IMR-90 (cell line): Measurements from ENCODE around the gene KLF11. TPM values are rescaled to one million over a fixed set of nuclear protein-coding genes. Genes with fewer than 3 reads are reported as not detected.

Experiments
- ATAC-seq: fragments of 200-7000 bp; cut with Tn5 transposase; 2 replicates; pipeline ENCODE4 v1.9.1; 2020; ENCODE audit warnings: low read depth, mild to moderate bottlenecking, moderate library complexity
- BruUV-seq: library from RNA; stranded (reverse); fragments of 400-500 nt; replicated peaks from 2 replicates; lab custom pipeline; 2021; lab: Mats Ljungman, UMichigan
- CTCF ChIA-PET: fragments of 300-600 bp; formaldehyde crosslinking; extraction: SDS; loops from one replicate; lab custom pipeline; 2021; ENCODE audit warnings: antibody characterized with exemption; lab: Yijun Ruan, JAX
- POLR2A ChIA-PET: fragments of 300-600 bp; sonication (Branson Sonifier 250); formaldehyde crosslinking; loops from one replicate; lab custom pipeline; 2022; ENCODE audit warnings: antibody characterized with exemption; ENCODE audit not compliant: unreplicated experiment; lab: Charles Lee
- DNase-seq: peaks from one replicate; pipeline ENCODE4 v3.0.0; 2013
- H2AFZ ChIP-seq: replicated peaks from 2 replicates; pipeline ENCODE3; 2013; ENCODE audit warnings: low read length, mild to moderate bottlenecking; ENCODE audit not compliant: poor library complexity
- H2AK5ac ChIP-seq: 2 replicates; pipeline ENCODE4 v1.6.1; 2013; ENCODE audit warnings: low read depth, low read length, inconsistent platforms
- H2AK9ac ChIP-seq: replicated peaks from 2 replicates; pipeline ENCODE3; 2013; ENCODE audit warnings: mild to moderate bottlenecking, low read depth, low read length, moderate library complexity; ENCODE audit not compliant: poor library complexity
- H2BK120ac ChIP-seq: 2 replicates; pipeline ENCODE4 v1.6.1; 2013; ENCODE audit warnings: low read depth, low read length, inconsistent platforms
- H2BK15ac ChIP-seq: 3 replicates; pipeline ENCODE4 v1.6.1; 2013; ENCODE audit warnings: low read depth, low read length, inconsistent platforms
- H2BK20ac ChIP-seq: 2 replicates; pipeline ENCODE4 v1.6.1; 2013; ENCODE audit warnings: low read depth, mild to moderate bottlenecking, inconsistent platforms, low read length, moderate library complexity
- H2BK5ac ChIP-seq: 2 replicates; pipeline ENCODE4 v1.6.1; 2013; ENCODE audit warnings: mild to moderate bottlenecking, low read depth, low read length, inconsistent platforms; ENCODE audit not compliant: poor library complexity, severe bottlenecking
- H3K14ac ChIP-seq: replicated peaks from 2 replicates; pipeline ENCODE4 v1.6.1; 2013; ENCODE audit warnings: low read depth, low read length, inconsistent platforms
- H3K18ac ChIP-seq: 2 replicates; pipeline ENCODE4 v1.6.1; 2013; ENCODE audit warnings: low read depth, low read length, control low read depth
- H3K23ac ChIP-seq: 2 replicates; pipeline ENCODE4 v1.6.1; 2013; ENCODE audit warnings: low read depth, low read length, inconsistent platforms
- H3K27ac ChIP-seq: 2 replicates; pipeline ENCODE4 v1.5.1; 2013; ENCODE audit warnings: mild to moderate bottlenecking, control low read depth, low read length; ENCODE audit not compliant: insufficient read depth
- H3K27me3 ChIP-seq: 2 replicates; pipeline ENCODE4 v1.6.1; 2013; ENCODE audit warnings: low read length; ENCODE audit not compliant: control insufficient read depth, insufficient read depth
- H3K36me3 ChIP-seq: 2 replicates; pipeline ENCODE4 v1.6.1; 2013; ENCODE audit warnings: low read length, mixed read lengths; ENCODE audit not compliant: control insufficient read depth, insufficient read depth
- H3K4ac ChIP-seq: 2 replicates; pipeline ENCODE4 v1.6.1; 2013; ENCODE audit warnings: low read depth, low read length, inconsistent platforms
- H3K4me1 ChIP-seq: 2 replicates; pipeline ENCODE4 v1.6.1; 2013; ENCODE audit warnings: low read length, mixed read lengths; ENCODE audit not compliant: control insufficient read depth, insufficient read depth
- H3K4me2 ChIP-seq: 2 replicates; pipeline ENCODE4 v1.6.1; 2013; ENCODE audit warnings: low read depth, mild to moderate bottlenecking, control low read depth, low read length, moderate library complexity
- H3K4me3 ChIP-seq: 2 replicates; pipeline ENCODE4 v1.5.1; 2013; ENCODE audit warnings: low read depth, mild to moderate bottlenecking, control low read depth, low read length, moderate library complexity; ENCODE audit not compliant: insufficient read depth
- H3K56ac ChIP-seq: 2 replicates; pipeline ENCODE4 v1.6.1; 2013; ENCODE audit warnings: low read length, inconsistent platforms; ENCODE audit not compliant: insufficient read depth; ENCODE audit errors: extremely low read depth
- H3K79me1 ChIP-seq, 2 experiments: 2 replicates each; pipeline ENCODE4 v1.6.1; 2013; ENCODE audit warnings: low read length in 2 of 2, inconsistent platforms in 1 of 2, low read depth in 1 of 2
- H3K9ac ChIP-seq: 2 replicates; pipeline ENCODE4 v1.6.1; 2013; ENCODE audit warnings: low read depth, low read length, control low read depth
- H3K9me1 ChIP-seq: 2 replicates; pipeline ENCODE4 v1.6.1; 2013; ENCODE audit warnings: low read length, inconsistent platforms; ENCODE audit not compliant: insufficient read depth
- H3K9me3 ChIP-seq: 2 replicates; pipeline ENCODE4 v1.6.1; 2013; ENCODE audit warnings: low read length; ENCODE audit not compliant: control insufficient read depth, insufficient read depth
- H4K20me1 ChIP-seq: 2 replicates; pipeline ENCODE4 v1.6.1; 2013; ENCODE audit warnings: low read length, inconsistent platforms; ENCODE audit not compliant: insufficient read depth
- H4K5ac ChIP-seq: 2 replicates; pipeline ENCODE4 v1.6.1; 2013; ENCODE audit warnings: mild to moderate bottlenecking, low read depth, low read length, control low read depth
- H4K8ac ChIP-seq, 2 experiments: 2 replicates each; pipeline ENCODE4 v1.6.1; 2013; ENCODE audit warnings: low read depth in 2 of 2, low read length in 2 of 2, control low read depth in 1 of 2, inconsistent platforms in 1 of 2
- H4K91ac ChIP-seq: 2 replicates; pipeline ENCODE4 v1.6.1; 2013; ENCODE audit warnings: low read depth, low read length, inconsistent platforms; ENCODE audit not compliant: insufficient read depth
- BHLHE40 ChIP-seq: fragments of 150-350 bp; IDR thresholded peaks from 2 replicates; pipeline ENCODE4 v1.6.1; 2016; ENCODE audit warnings: mild to moderate bottlenecking, low read depth, low read length
- CEBPB ChIP-seq: IDR thresholded peaks from 2 replicates; pipeline ENCODE4 v1.6.1; 2012; ENCODE audit warnings: low read depth, low read length, improper control_type of control experiment
- CHD1 ChIP-seq: IDR thresholded peaks from 2 replicates; pipeline ENCODE4 v1.6.1; 2012; ENCODE audit warnings: low read depth, low read length, improper control_type of control experiment
- CTCF ChIP-seq: conservative IDR thresholded peaks from 2 replicates; pipeline ENCODE4 v1.5.1; 2012; ENCODE audit warnings: mild to moderate bottlenecking, low read depth, low read length, improper control_type of control experiment
- ELK1 ChIP-seq: fragments of 150-350 bp; IDR thresholded peaks from 2 replicates; pipeline ENCODE4 v1.6.1; 2016; ENCODE audit warnings: low read depth, mild to moderate bottlenecking, low read length, moderate library complexity, borderline replicate concordance
- FOS ChIP-seq: fragments of 150-350 bp; IDR thresholded peaks from 2 replicates; pipeline ENCODE4 v1.6.1; 2016; ENCODE audit warnings: low read depth, low read length
- MAFK ChIP-seq: IDR thresholded peaks from 2 replicates; pipeline ENCODE4 v1.6.1; 2012; ENCODE audit warnings: low read depth, low read length, improper control_type of control experiment
- MAZ ChIP-seq: IDR thresholded peaks from 2 replicates; pipeline ENCODE4 v1.6.1; 2012; ENCODE audit warnings: low read depth, mild to moderate bottlenecking, low read length, improper control_type of control experiment, moderate library complexity, borderline replicate concordance
- MXI1 ChIP-seq: IDR thresholded peaks from 2 replicates; pipeline ENCODE4 v1.6.1; 2012; ENCODE audit warnings: low read depth, mild to moderate bottlenecking, low read length, moderate library complexity, borderline replicate concordance
- NFE2L2 ChIP-seq: fragments of 150-350 bp; IDR thresholded peaks from 2 replicates; pipeline ENCODE4 v1.6.1; 2016; ENCODE audit warnings: low read depth, mild to moderate bottlenecking, low read length
- POLR2A ChIP-seq: IDR thresholded peaks from 2 replicates; pipeline ENCODE4 v1.6.1; 2012; ENCODE audit warnings: mild to moderate bottlenecking, low read depth, low read length
- RAD21 ChIP-seq: IDR thresholded peaks from 2 replicates; pipeline ENCODE4 v1.6.1; 2012; ENCODE audit warnings: low read length, improper control_type of control experiment
- RCOR1 ChIP-seq: IDR thresholded peaks from 2 replicates; pipeline ENCODE4 v1.6.1; 2012; ENCODE audit warnings: mild to moderate bottlenecking, low read length, improper control_type of control experiment; ENCODE audit not compliant: insufficient replicate concordance
- RFX5 ChIP-seq: IDR thresholded peaks from 2 replicates; pipeline ENCODE4 v1.8.0; 2012; ENCODE audit warnings: low read depth, mild to moderate bottlenecking, low read length, moderate library complexity
- SMC3 ChIP-seq: fragments of 150-350 bp; IDR thresholded peaks from 2 replicates; pipeline ENCODE4 v1.6.1; 2016; ENCODE audit warnings: low read depth, mild to moderate bottlenecking, antibody characterized with exemption, low read length, moderate library complexity
- USF2 ChIP-seq: fragments of 150-350 bp; IDR thresholded peaks from 2 replicates; pipeline ENCODE4 v1.6.1; 2017; ENCODE audit warnings: mild to moderate bottlenecking, antibody characterized with exemption, low read length, low read depth
- WGBS, 2 experiments: methylation state at CpG; one replicate each; pipeline versions ENCODE4 v1.1.5 to v1.1.7; 2013; ENCODE audit warnings: missing lambda C conversion rate in 2 of 2; ENCODE audit not compliant: insufficient read length in 1 of 2; ENCODE audit errors: extremely low coverage in 2 of 2; 5-methylcytosine and 5-hydroxymethylcytosine counted together
- dilution Hi-C: fragments of 300-500 bp; cut with HindIII; formaldehyde crosslinking; loops from one replicate; pipeline ENCODE4 v1.14.3; 2018; ENCODE audit warnings: low sequenced_read_pairs; ENCODE audit not compliant: unreplicated experiment
- in situ Hi-C: fragments of 300-500 bp; cut with MboI; formaldehyde crosslinking; loops from 3 replicates; pipeline ENCODE4 v1.14.3; 2019; ENCODE audit warnings: low sequenced_read_pairs, inconsistent platforms, mixed read lengths
- intact Hi-C: fragments of 100-400 bp; cut with micrococcal nuclease; formaldehyde crosslinking; loops from 2 replicates; pipeline ENCODE4 v1.10.0; 2022
- polyA plus RNA-seq, 3 experiments: library from polyadenylated mRNA; depleted of rRNA; stranded (reverse); fragments of >200 nt; gene quantifications; 2 replicates each; pipeline ENCODE4 v1.2.3, GENCODE V29; 2012; ENCODE audit warnings: low replicate concordance in 1 of 3
- total RNA-seq: library from RNA; depleted of rRNA; stranded (reverse); fragments of >200 nt; gene quantifications from 2 replicates; pipeline ENCODE4 v1.2.3, GENCODE V29; 2012

KLF11 gene
- total and polyA plus RNA-seq, 2 of the 4 experiments (the other 2 are of a cell fraction), result 2.0 to 2.4 TPM

GRCh38 chr2:10027660-10028330, 15.6 kb upstream of the KLF11 start:
- CTCF ChIA-PET, result interaction anchor here (1.1 kb wide), 1 partner anchor 19 kb away, joined by 4 read pairs; no protein-coding TSS in a partner anchor
- ATAC-seq, result no peak
- 80% methylated on average over 4 of the region's 16 CpGs; no CpG with 5 or more reads in 1 of the 2 experiments for WGBS, 2 experiments
- H4K20me1 ChIP-seq, result no peaks in the 10 kb centered on the region
- BruUV-seq, result no TSS peak
- no peak overlapping the region for H2AK5ac ChIP-seq
- H3K14ac ChIP-seq, result no peak overlapping the region
- no peak for TF ChIP-seq MAZ
- no peak for TF ChIP-seq NFE2L2
- no peak for TF ChIP-seq RCOR1
- TF ChIP-seq FOS, result no peak
- TF ChIP-seq BHLHE40, result no peak
- no peak for TF ChIP-seq SMC3
- TF ChIP-seq POLR2A, result no peak
- no peak for TF ChIP-seq RAD21
- TF ChIP-seq RFX5, result no peak
- no peak for TF ChIP-seq USF2
- TF ChIP-seq MXI1, result no peak
- no peak for TF ChIP-seq CTCF
- TF ChIP-seq MAFK, result no peak
- TF ChIP-seq CEBPB, result no peak
- TF ChIP-seq CHD1, result no peak
- no peak for TF ChIP-seq ELK1
- H2BK120ac ChIP-seq, result no peak overlapping the region
- dilution Hi-C loops (no loop called here), in situ Hi-C loops (no loop called here), intact Hi-C loops (no loop called here)
- no peaks in the 10 kb centered on the region; the same call in 1 of the 2 replicates for H3K4me1 ChIP-seq
- H2BK15ac ChIP-seq, result no peak overlapping the region
- no peak overlapping the region for H3K4me3 ChIP-seq
- H3K27ac ChIP-seq, result no peak overlapping the region
- H3K9ac ChIP-seq, result no peak overlapping the region
- H3K18ac ChIP-seq, result no peak overlapping the region
- H4K5ac ChIP-seq, result no peak overlapping the region
- H3K23ac ChIP-seq, result no peak overlapping the region
- no peak overlapping the region for H2AK9ac ChIP-seq
- H2BK20ac ChIP-seq, result no peak overlapping the region
- no peak overlapping the region for H4K91ac ChIP-seq
- no peaks in the 10 kb centered on the region for H3K79me1 ChIP-seq
- no peak for DNase-seq
- no peak overlapping the region for H3K4me2 ChIP-seq
- H3K9me1 ChIP-seq, result no peaks in the 10 kb centered on the region; the same call in 1 of the 2 replicates
- no peak overlapping the region for H3K4ac ChIP-seq
- no peaks in the 10 kb centered on the region for H3K36me3 ChIP-seq
- POLR2A ChIA-PET, result no interaction called here
- no peak overlapping the region for H3K56ac ChIP-seq
- no peak overlapping the region for H4K8ac ChIP-seq
- no peak overlapping the region for H2AFZ ChIP-seq
- peaks cover 2% of the 10 kb centered on the region; the same call in 1 of the 2 replicates for H3K9me3 ChIP-seq
- H3K27me3 ChIP-seq, result no peaks in the 10 kb centered on the region; the same call in 1 of the 2 replicates
- H2BK5ac ChIP-seq, result no peak overlapping the region
